ENCODE measurements around the gene ACVR2A. TPM values are rescaled to one million over a fixed set of nuclear protein-coding genes. Genes with fewer than 3 reads are reported as not detected.

Gene ACVR2A
- total and polyA plus RNA-seq, 3 experiments from 2014 or later, result 1.4 to 3.2 (median 2.5) TPM

GRCh38 chr2:147879846-147880245 is 35.0 kb downstream of the ACVR2A start:
- no peak overlapping the region for H3K4me3 Mint-ChIP-seq
- H3K4me3 ChIP-seq (ENCODE audit: low read length), result no peak overlapping the region
- CTCF ChIA-PET, result no interaction called here

DNA sequence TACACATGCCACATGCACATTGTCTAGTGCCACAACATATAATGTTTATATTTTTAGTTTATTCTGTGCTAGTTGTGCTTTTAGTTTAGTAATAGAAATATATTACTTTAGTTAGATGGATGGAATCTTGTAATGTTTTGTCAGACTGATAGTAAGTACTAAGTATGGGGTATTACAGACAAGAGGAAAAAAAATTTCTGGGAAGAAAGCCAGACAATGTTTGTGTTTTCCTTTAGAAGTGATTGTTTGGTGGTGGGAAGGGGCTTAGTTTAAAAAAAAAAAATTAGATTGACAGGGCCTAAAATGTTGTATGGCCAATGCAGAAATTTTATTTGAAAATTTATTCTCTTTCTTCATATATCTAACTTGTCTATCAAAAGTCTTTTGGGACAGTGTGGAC is 37.8 kb downstream of the ACVR2A start:
- ChIA-PET CTCF (no interaction called here), POLR2A (no interaction called here)
- Histone ChIP-seq H3K36me3 (ENCODE audit: insufficient read depth, low read length) (no peaks in the 10 kb centered on the region), H3K27ac (ENCODE audit: low read depth, low read length) (no peak overlapping the region), H3K4me1 (ENCODE audit: insufficient read depth, low read length) (peaks cover 14% of the 10 kb centered on the region), H3K27me3 (ENCODE audit: insufficient read depth, low read length, poor library complexity, severe bottlenecking) (no peaks in the 10 kb centered on the region), H3K9me3 (ENCODE audit: low read length) (no peaks in the 10 kb centered on the region), H3K4me3 (ENCODE audit: low read length) (no peak overlapping the region)
- DNase-seq, result no peak
- no peak overlapping the region for H3K4me3 Mint-ChIP-seq
- peaks cover 7 to 30% (median 24%) of the 10 kb centered on the region in 3 donors for H3K4me1 Mint-ChIP-seq
- no peaks in the 10 kb centered on the region for H3K27me3 Mint-ChIP-seq
- no peak overlapping the region for H3K27ac Mint-ChIP-seq
- no peaks in the 10 kb centered on the region for H3K9me3 Mint-ChIP-seq
- H3K36me3 Mint-ChIP-seq, result peaks cover 0 to 3% (median 0%) of the 10 kb centered on the region in 3 donors

More at GRCh38 chr2:147879846-147880245, 35.0 kb downstream of the ACVR2A start:
- Mint-ChIP-seq H3K27ac (no peak overlapping the region), H3K4me1 (peaks cover 4 to 24% (median 16%) of the 10 kb centered on the region in 3 donors), H3K27me3 (peaks cover 0 to 1% of the 10 kb centered on the region in 2 donors), H3K36me3 (peaks cover 0 to 3% (median 0%) of the 10 kb centered on the region in 3 donors), H3K9me3 (no peaks in the 10 kb centered on the region)
- POLR2A ChIA-PET, result no interaction called here
- Histone ChIP-seq H3K36me3 (ENCODE audit: insufficient read depth, low read length) (no peaks in the 10 kb centered on the region), H3K27me3 (ENCODE audit: insufficient read depth, low read length, poor library complexity, severe bottlenecking) (no peaks in the 10 kb centered on the region), H3K4me1 (ENCODE audit: insufficient read depth, low read length) (peaks cover 11% of the 10 kb centered on the region), H3K27ac (ENCODE audit: low read depth, low read length) (no peak overlapping the region), H3K9me3 (ENCODE audit: low read length) (no peaks in the 10 kb centered on the region)
- no peak for DNase-seq

- no peaks in the 10 kb centered on the region for H3K9me3 ChIP-seq (ENCODE audit: low read length)
- H3K36me3 Mint-ChIP-seq, result no peaks in the 10 kb centered on the region
- H3K4me1 ChIP-seq (ENCODE audit: insufficient read depth, low read length), result peaks cover 14% of the 10 kb centered on the region
- CTCF ChIA-PET, result no interaction called here
- no peak for DNase-seq
- H3K27ac Mint-ChIP-seq, result no peak overlapping the region
- no peaks in the 10 kb centered on the region for H3K9me3 Mint-ChIP-seq
- POLR2A ChIA-PET, result no interaction called here
- H3K27me3 Mint-ChIP-seq, result no peaks in the 10 kb centered on the region
- H3K4me1 Mint-ChIP-seq, result peaks cover 7 to 22% (median 20%) of the 10 kb centered on the region in 3 donors
- no peaks in the 10 kb centered on the region for H3K36me3 ChIP-seq (ENCODE audit: insufficient read depth, low read length)
- H3K4me3 Mint-ChIP-seq, result peak overlapping the region in 3 of 7 donors; percentile 9 to 33 (median 9)
- no peak overlapping the region for H3K27ac ChIP-seq (ENCODE audit: low read depth, low read length)
- H3K27me3 ChIP-seq (ENCODE audit: insufficient read depth, low read length, poor library complexity, severe bottlenecking), result no peaks in the 10 kb centered on the region
- H3K4me3 ChIP-seq (ENCODE audit: low read length), result no peak overlapping the region
Observed at GRCh38 chr2:147884830-147885229, 40.0 kb downstream of the ACVR2A start.

GRCh38 chr2:147886136-147886535 is 41.3 kb downstream of the ACVR2A start:
- H3K4me3 ChIP-seq (ENCODE audit: low read length), result no peak overlapping the region
- H3K36me3 ChIP-seq (ENCODE audit: insufficient read depth, low read length), result no peaks in the 10 kb centered on the region
- Mint-ChIP-seq H3K4me3 (no peak overlapping the region), H3K36me3 (no peaks in the 10 kb centered on the region), H3K4me1 (peaks cover 7 to 22% (median 15%) of the 10 kb centered on the region in 3 donors), H3K27me3 (no peaks in the 10 kb centered on the region), H3K9me3 (no peaks in the 10 kb centered on the region), H3K27ac (no peak overlapping the region)
- H3K27ac ChIP-seq (ENCODE audit: low read depth, low read length), result no peak overlapping the region
- ChIA-PET POLR2A (no interaction called here), CTCF (no interaction called here)
- no peak for DNase-seq
- no peaks in the 10 kb centered on the region for H3K27me3 ChIP-seq (ENCODE audit: insufficient read depth, low read length, poor library complexity, severe bottlenecking)
- H3K4me1 ChIP-seq (ENCODE audit: insufficient read depth, low read length), result peaks cover 14% of the 10 kb centered on the region
- H3K9me3 ChIP-seq (ENCODE audit: low read length), result no peaks in the 10 kb centered on the region

GRCh38 chr2:147888680-147889079 is 43.9 kb downstream of the ACVR2A start:
- Histone ChIP-seq H3K27ac (ENCODE audit: low read depth, low read length) (no peak overlapping the region), H3K4me3 (ENCODE audit: low read length) (no peak overlapping the region), H3K9me3 (ENCODE audit: low read length) (no peaks in the 10 kb centered on the region), H3K36me3 (ENCODE audit: insufficient read depth, low read length) (no peaks in the 10 kb centered on the region), H3K27me3 (ENCODE audit: insufficient read depth, low read length, poor library complexity, severe bottlenecking) (no peaks in the 10 kb centered on the region), H3K4me1 (ENCODE audit: insufficient read depth, low read length) (peaks cover 14% of the 10 kb centered on the region)
- DNase-seq, result no peak
- Mint-ChIP-seq H3K4me3 (no peak overlapping the region), H3K27ac (no peak overlapping the region), H3K4me1 (peaks cover 6 to 22% (median 15%) of the 10 kb centered on the region in 3 donors), H3K9me3 (no peaks in the 10 kb centered on the region), H3K36me3 (peaks cover 0 to 4% (median under 1%) of the 10 kb centered on the region in 3 donors), H3K27me3 (no peaks in the 10 kb centered on the region)
- CTCF ChIA-PET, result no interaction called here
- POLR2A ChIA-PET, result no interaction called here

- POLR2A ChIA-PET, result no interaction called here
- H3K9me3 ChIP-seq (ENCODE audit: low read length), result no peaks in the 10 kb centered on the region
- Mint-ChIP-seq H3K4me1 (peaks cover 0 to 4% (median 0%) of the 10 kb centered on the region in 3 donors), H3K36me3 (peaks cover 0 to 13% (median 4%) of the 10 kb centered on the region in 3 donors), H3K9me3 (no peaks in the 10 kb centered on the region), H3K27ac (no peak overlapping the region), H3K27me3 (peaks cover 0 to 2% of the 10 kb centered on the region in 2 donors), H3K4me3 (no peak overlapping the region)
- no peaks in the 10 kb centered on the region for H3K36me3 ChIP-seq (ENCODE audit: insufficient read depth, low read length)
- no peak overlapping the region for H3K4me3 ChIP-seq (ENCODE audit: low read length)
- no peaks in the 10 kb centered on the region for H3K4me1 ChIP-seq (ENCODE audit: insufficient read depth, low read length)
- no peak overlapping the region for H3K27ac ChIP-seq (ENCODE audit: low read depth, low read length)
- no peak for DNase-seq
- CTCF ChIA-PET, result no interaction called here
- no peaks in the 10 kb centered on the region for H3K27me3 ChIP-seq (ENCODE audit: insufficient read depth, low read length, poor library complexity, severe bottlenecking)
Observed at GRCh38 chr2:147904051-147904450, 59.2 kb downstream of the ACVR2A start.

- no peak overlapping the region for H3K4me3 Mint-ChIP-seq
- no peak for DNase-seq
- no peak overlapping the region for H3K27ac Mint-ChIP-seq
- H3K36me3 Mint-ChIP-seq, result peaks cover 0 to 9% (median 0%) of the 10 kb centered on the region in 3 donors
- Histone ChIP-seq H3K27me3 (ENCODE audit: insufficient read depth, low read length, poor library complexity, severe bottlenecking) (no peaks in the 10 kb centered on the region), H3K36me3 (ENCODE audit: insufficient read depth, low read length) (no peaks in the 10 kb centered on the region), H3K9me3 (ENCODE audit: low read length) (no peaks in the 10 kb centered on the region), H3K4me1 (ENCODE audit: insufficient read depth, low read length) (no peaks in the 10 kb centered on the region), H3K4me3 (ENCODE audit: low read length) (no peak overlapping the region), H3K27ac (ENCODE audit: low read depth, low read length) (no peak overlapping the region)
- ChIA-PET POLR2A (no interaction called here), CTCF (interaction anchor here (1.0 kb wide), 1 partner anchor 16 kb away, joined by 3 read pairs; no protein-coding TSS in a partner anchor)
- no peaks in the 10 kb centered on the region for H3K9me3 Mint-ChIP-seq
- H3K4me1 Mint-ChIP-seq, result peaks cover 0 to 10% (median 0%) of the 10 kb centered on the region in 3 donors
- H3K27me3 Mint-ChIP-seq, result peaks cover 2 to 3% of the 10 kb centered on the region in 2 donors
Observed at GRCh38 chr2:147909178-147909577, 64.3 kb downstream of the ACVR2A start.

GRCh38 chr2:147910990-147911473 is 66.2 kb downstream of the ACVR2A start:
- Histone ChIP-seq H3K4me1 (ENCODE audit: insufficient read depth, low read length) (no peaks in the 10 kb centered on the region), H3K9me3 (ENCODE audit: low read length) (no peaks in the 10 kb centered on the region), H3K36me3 (ENCODE audit: insufficient read depth, low read length) (no peaks in the 10 kb centered on the region), H3K27ac (ENCODE audit: low read depth, low read length) (no peak overlapping the region), H3K27me3 (ENCODE audit: insufficient read depth, low read length, poor library complexity, severe bottlenecking) (no peaks in the 10 kb centered on the region), H3K4me3 (ENCODE audit: low read length) (no peak overlapping the region)
- POLR2A ChIA-PET, result no interaction called here
- peak in 3 of 5 donors; percentile 36 to 44 (median 37) for DNase-seq
- Mint-ChIP-seq H3K36me3 (peaks cover 0 to 6% (median 0%) of the 10 kb centered on the region in 3 donors), H3K27ac (no peak overlapping the region), H3K9me3 (no peaks in the 10 kb centered on the region), H3K4me1 (peaks cover 0 to 10% (median 0%) of the 10 kb centered on the region in 3 donors), H3K4me3 (no peak overlapping the region), H3K27me3 (peaks cover 4 to 7% of the 10 kb centered on the region in 2 donors)
- CTCF ChIA-PET, result interaction anchor here (1.1 to 2.2 kb wide), 4 partner anchors 9 to 866 kb away, joined by 3 to 11 read pairs (median 6); no protein-coding TSS in a partner anchor

All from CD8-positive, alpha-beta memory T cell (primary cell).